GM19452 (cell line): ENCODE data around the gene SIGLECL1.

ENCODE experiments used
- ATAC-seq: cut with Tn5 transposase; IDR thresholded peaks from one replicate; pipeline ENCODE4 v1.9.1; 2021; ENCODE audit not compliant: unreplicated experiment

Gene SIGLECL1

DNA sequence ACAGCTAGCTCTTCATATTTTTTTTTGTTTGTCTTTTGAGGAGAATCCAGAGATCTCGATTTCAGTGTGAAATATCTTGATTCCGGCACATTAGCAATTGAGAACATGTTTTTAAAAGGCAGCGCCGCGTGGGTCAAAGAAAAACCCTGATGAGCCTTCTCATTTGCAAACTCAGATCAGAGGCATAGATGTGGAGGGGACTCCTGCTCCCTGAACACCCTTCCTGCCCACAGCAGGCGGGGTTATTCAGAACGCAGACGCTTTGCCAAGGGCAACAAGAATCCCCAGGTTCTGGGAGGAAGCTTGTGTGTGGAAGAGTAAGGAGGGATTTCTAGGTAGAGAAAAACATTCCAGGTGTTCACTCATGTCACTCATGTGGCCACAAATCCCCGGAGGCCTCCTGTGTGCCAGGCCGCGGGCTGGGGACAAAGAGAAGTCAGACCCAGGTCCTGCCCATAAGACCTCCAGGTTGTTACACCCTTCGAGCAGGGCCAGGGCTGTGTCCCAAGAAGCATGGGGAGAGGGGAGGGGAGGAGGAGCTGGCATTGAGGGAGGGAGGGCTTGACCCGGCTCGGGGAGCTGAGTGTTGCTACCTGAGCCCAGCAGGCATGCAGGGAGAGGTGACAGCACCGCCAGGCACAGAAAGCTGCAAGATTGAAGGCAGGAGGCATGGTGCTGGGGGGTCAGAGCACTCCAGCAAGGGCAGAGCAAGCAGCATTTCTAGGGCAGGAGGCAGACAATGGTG is 44.7 kb downstream of the SIGLECL1 start:
- no peak for ATAC-seq

DNA sequence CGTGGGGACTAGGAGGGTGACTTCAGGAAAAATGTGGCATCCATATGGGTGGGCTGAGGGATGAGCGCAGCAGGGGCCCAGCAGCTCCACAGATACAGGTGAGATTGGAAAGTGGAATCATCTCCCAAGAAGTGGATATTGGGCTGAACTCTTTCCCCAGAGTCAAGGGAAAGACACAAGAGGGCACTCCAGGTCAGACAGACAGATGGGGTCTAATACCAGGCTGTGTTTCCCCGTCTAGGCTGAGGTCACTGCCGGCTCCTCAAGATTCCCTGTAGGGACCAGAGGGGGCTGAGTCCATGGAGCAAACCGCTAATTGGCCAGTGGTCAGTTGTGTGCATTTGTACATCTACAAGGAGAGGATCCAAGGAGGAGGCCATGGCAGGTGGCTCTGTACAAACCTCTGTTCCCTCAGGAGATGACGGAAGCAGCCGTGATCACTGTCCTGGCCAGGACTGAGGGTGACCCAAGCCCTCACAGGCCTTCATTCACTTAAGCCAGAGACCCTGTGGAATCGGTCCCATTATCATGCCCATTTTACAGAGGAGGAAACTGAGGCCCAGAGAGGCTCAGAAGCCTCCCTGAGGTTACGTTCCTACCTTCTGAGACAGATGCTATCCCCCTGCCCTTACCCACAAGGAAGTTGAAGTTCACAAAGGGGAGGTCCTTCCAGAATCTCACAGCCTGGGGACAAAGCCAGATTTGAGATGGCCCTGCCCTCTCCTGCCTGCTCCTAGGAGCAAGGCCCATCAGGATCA is 45.6 kb downstream of the SIGLECL1 start:
- no peak for ATAC-seq

DNA sequence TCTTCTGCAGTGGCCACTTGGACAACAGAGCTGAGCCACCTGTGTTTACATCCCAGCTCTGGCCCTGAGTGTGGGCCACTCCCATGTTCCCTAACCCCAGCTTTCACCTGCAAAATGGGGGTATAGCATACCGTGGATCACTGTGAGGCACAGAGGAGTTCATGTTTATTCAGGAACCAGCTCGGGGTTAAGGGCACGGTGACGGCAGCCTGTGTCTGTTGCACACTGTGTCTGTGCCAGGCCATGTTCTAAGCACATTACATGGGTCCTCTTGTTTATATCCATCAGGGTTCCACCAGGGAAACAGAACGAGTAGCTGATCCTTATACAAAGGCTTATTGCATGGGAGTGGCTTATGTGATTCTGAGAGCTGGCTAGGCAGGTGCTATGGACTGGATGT is 46.5 kb downstream of the SIGLECL1 start:
- no peak for ATAC-seq

DNA sequence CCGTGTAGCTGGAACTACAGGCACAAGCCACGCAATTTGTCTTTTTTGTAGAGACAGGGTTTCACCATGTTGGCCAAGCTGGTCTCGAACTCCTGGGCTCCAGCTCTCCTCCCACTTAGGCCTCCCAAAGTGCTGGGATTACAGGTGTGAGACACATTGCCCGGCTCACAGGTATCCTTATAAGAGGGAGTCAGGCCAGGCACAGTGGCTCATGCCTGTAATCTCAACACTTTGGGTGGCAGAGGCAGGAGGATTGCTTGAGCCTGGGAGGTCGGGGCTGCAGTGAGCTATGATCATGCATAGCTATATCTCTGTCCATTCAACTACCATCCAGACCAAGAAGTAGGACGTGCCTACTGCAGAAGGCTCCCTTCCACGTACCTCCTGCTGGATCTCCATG is 50.4 kb downstream of the SIGLECL1 start:
- ATAC-seq: no peak

DNA sequence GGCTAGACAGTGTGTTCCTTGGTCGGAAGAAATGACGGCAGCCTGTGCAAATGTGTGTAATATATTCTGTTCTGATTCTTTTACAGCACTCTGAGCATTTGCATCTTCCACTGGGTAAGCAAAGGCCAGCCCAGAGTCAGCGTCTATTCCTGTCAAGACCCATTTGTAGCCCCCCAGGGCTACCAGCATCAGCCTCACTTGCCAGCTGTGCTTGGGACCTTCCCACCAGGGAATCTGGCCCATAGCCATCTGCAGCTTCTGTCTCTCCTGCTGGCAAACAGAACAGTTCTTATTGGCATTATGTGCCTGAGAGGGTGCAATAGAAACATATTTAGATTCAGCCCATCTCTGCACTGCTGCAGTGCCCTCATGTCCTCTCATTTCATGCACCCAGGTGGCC is 54.6 kb downstream of the SIGLECL1 start:
- no peak for ATAC-seq

DNA sequence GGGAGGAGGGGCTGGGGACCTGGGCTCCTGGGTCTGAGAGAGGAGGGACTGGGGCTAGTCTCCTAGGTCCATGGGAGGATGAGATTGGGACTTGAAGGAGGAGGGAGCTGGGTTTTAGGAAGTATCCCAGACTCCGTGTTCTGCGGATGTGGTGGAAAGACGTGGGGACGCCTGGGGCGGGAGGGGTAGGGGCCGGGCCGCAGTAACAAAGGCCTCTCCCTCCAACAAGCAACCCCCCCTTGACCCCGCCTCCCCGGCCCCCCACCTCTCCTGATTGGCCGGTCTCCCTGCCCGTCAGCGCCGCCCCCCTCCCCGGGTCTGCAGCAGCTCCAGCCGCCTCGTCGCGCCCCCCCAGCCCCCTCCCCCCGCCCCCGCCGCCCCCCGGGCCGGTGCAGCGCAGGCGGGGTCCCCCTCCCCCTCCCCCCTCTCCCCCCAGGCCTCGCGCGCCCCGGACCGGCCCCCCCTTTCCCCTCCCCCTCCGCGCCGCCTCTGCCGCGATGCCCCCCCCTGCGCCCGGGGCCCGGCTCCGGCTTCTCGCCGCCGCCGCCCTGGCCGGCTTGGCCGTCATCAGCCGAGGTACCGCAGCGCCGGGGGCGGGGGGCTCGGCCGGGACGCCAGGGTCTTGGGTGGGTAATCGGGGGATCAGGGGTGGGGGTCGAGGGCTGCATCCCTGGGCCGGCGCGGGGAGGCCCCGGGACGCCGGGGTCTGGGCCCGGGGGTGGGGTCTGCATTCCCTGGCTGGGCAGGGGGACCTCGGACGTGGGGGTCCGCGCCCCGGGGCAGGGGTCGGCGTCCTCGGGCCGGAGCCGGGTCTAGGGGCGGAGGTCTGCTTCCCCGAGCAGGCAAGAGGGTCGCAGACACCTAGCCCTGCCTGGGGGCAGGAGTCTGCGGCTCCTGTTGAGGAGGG is 60.7 kb downstream of the SIGLECL1 start, which contains the start of gene IGLON5:
Gene IGLON5 (plus strand): TSS at position 294 of the 907 bp plus-strand sequence. CDS start 204 bp downstream, at position 498.
- ATAC-seq: no peak

DNA sequence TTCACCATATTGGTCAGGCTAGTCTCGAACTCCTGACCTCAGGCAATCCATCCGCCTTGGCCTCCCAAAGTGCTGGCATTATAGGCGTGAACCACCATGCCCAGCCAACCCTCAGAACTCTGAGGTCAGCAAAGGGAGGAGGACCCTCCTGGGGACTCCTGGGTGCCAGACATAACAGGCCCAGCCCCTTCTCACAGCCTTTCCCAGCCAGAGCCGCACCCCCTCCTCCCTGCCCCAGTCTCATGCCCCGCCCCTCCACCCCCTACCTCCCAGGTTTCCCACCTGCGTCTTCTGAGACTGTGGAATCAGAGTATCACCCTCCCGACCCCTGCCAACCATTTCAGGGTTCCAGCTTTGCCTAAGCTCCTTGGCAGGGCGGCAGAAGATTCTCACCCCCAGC is 65.8 kb downstream of the SIGLECL1 start:
- no peak for ATAC-seq

DNA sequence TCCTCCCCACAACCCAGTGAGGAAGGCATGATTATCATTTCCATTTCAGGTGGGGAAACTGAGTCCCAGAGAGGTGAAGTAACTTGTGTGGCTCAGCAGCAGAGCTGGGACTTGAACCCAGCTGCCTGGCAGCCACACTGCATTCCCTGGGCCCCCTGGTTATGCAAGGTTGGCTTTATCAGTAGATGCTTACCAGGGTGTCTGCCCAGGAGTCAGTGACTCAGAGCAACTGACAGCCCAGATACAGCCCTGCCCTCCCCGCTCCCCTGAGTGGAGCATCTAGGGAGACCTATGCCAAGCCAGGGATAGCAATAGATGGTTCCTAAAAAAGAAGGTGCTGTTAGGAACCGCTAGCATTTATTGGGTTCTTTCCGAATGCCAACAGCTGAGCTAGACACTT is 66.5 kb downstream of the SIGLECL1 start:
- ATAC-seq: no peak

DNA sequence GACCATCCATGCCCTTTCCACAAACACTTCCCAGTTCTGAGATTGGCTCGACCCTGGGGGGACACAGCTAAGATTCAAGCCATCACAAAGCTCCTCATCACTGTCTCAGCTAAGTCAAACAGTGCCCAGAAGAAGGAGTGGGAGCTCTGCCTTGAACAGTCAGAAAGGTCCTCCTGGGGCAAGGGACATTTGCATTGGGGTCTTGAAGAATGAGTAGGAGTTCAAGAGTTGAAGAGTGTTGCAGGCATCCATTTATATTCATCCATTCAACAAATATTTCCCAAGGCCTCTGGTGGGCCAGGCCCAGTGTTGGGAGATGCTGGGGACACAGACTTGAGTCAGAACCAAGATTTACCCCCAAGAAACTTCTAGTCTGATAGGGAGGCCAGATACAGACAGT is 67.1 kb downstream of the SIGLECL1 start:
- ATAC-seq: no peak
